B cell (primary cell): ENCODE measurements around the gene ITPK1.

Experiments used
- EZH2 ChIP-seq: IDR thresholded peaks from 2 replicates; pipeline ENCODE4 v1.6.1; 2012; ENCODE audit warnings: borderline replicate concordance, low read depth, mild to moderate bottlenecking, moderate library complexity, low read length; ENCODE audit not compliant: insufficient read depth, poor library complexity, severe bottlenecking
- TF ChIP-seq, protein P1 (sequence below): fragments of 200-600 bp; IDR thresholded peaks from one replicate; pipeline ENCODE4 v1.8.0; 2022; ENCODE audit warnings: antibody characterized with exemption, mild to moderate bottlenecking

DNA sequence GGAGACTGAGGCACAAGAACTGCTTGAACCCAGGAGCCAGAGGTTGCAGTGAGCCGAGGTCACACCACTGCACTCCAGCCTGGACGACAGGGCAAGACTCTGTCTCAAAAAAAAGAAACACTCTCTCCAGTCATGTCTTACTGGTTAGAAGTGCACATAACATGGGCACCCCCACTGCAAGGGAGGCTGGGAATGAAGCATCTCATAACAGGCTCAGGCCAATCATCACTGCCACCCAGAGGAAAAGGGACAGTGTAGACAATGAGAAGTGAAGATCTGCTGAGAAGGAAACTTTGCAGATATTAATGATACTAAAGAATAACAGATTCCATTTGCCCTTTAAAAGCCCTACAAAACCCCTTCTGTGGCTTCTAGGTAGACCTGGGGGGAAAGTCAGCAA lies 66.9 kb downstream of the ITPK1 start:
- TF ChIP-seq, protein P1, sequence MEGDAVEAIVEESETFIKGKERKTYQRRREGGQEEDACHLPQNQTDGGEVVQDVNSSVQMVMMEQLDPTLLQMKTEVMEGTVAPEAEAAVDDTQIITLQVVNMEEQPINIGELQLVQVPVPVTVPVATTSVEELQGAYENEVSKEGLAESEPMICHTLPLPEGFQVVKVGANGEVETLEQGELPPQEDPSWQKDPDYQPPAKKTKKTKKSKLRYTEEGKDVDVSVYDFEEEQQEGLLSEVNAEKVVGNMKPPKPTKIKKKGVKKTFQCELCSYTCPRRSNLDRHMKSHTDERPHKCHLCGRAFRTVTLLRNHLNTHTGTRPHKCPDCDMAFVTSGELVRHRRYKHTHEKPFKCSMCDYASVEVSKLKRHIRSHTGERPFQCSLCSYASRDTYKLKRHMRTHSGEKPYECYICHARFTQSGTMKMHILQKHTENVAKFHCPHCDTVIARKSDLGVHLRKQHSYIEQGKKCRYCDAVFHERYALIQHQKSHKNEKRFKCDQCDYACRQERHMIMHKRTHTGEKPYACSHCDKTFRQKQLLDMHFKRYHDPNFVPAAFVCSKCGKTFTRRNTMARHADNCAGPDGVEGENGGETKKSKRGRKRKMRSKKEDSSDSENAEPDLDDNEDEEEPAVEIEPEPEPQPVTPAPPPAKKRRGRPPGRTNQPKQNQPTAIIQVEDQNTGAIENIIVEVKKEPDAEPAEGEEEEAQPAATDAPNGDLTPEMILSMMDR, result no peak
- TF ChIP-seq EZH2, result no peak
